ENCODE results near the gene TRABD2B. TPM values are rescaled to one million over a fixed set of nuclear protein-coding genes. Genes with fewer than 3 reads are reported as not detected.

Gene TRABD2B
- total and polyA plus RNA-seq, 2 experiments from 2014 or later = 1.00 to 2.3 TPM

GRCh38 chr1:47948126-47948525, 49.1 kb downstream of the TRABD2B start:
- H3K27me3 ChIP-seq = no peaks in the 10 kb centered on the region
- peak overlapping the region; percentile 63 for H3K4me2 ChIP-seq
- peak overlapping the region; percentile 28 for H2AFZ ChIP-seq
- no peaks in the 10 kb centered on the region for H3K36me3 ChIP-seq (replicated peaks; ENCODE audit: insufficient read depth, low read depth)
- no peaks in the 10 kb centered on the region for H3K9me2 ChIP-seq (replicated peaks; ENCODE audit: insufficient read depth)
- no peaks in the 10 kb centered on the region for H3K9me3 ChIP-seq (ENCODE audit: low read depth)
- peaks cover 6% of the 10 kb centered on the region for H3K4me1 ChIP-seq (ENCODE audit: insufficient read depth)
- H3K4me3 ChIP-seq = no peak overlapping the region
- peak; percentile 74 for DNase-seq (ENCODE audit: low spot score)
- no peaks in the 10 kb centered on the region for H4K20me1 ChIP-seq (ENCODE audit: insufficient read depth, poor library complexity, severe bottlenecking)
- WGBS (ENCODE audit: low lambda C conversion rate, missing lambda C conversion rate) = 54% methylated on average over 5 of the region's 5 CpGs
- peak overlapping the region; percentile 51 for H3K27ac ChIP-seq
- TF ChIP-seq EZH2 (IDR thresholded peaks at IDR 0.05; ENCODE audit: borderline replicate concordance) (no peak), CTCF (IDR thresholded peaks at IDR 0.05; ENCODE audit: poor library complexity) (peak; percentile 52), EZH2phosphoT487 (IDR thresholded peaks at IDR 0.05; ENCODE audit: low read depth, severe bottlenecking, unreplicated experiment) (no peak)
- H3K79me2 ChIP-seq = no peaks in the 10 kb centered on the region

DNA sequence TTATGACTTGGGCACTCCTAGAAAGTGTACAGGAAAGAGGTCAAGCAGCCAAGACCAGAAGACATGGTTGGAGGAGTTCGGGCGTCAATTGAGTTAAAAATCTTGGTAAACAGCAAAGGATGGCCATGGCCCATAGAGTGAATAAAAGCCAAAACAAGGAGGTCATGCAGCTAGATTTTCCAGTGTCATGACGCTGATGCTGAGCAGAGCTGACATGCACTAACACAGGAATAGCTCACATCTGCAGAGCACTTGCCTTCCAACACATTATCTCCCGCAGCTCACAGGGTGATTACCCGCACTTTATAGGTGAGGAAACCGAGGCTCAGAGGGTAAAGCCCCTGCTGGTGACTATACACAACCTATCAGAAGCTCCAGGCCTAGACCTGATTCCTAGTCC, 49.7 kb downstream of the TRABD2B start:
- Histone ChIP-seq H3K4me2 (no peak overlapping the region), H3K4me1 (ENCODE audit: insufficient read depth) (peaks cover 9% of the 10 kb centered on the region), H3K79me2 (no peaks in the 10 kb centered on the region), H3K9me3 (ENCODE audit: low read depth) (no peaks in the 10 kb centered on the region), H2AFZ (no peak overlapping the region), H3K9me2 (replicated peaks; ENCODE audit: insufficient read depth) (no peaks in the 10 kb centered on the region), H3K36me3 (replicated peaks; ENCODE audit: insufficient read depth, low read depth) (no peaks in the 10 kb centered on the region), H3K27me3 (no peaks in the 10 kb centered on the region), H4K20me1 (ENCODE audit: insufficient read depth, poor library complexity, severe bottlenecking) (no peaks in the 10 kb centered on the region), H3K4me3 (no peak overlapping the region), H3K27ac (no peak overlapping the region)
- WGBS (ENCODE audit: low lambda C conversion rate, missing lambda C conversion rate) = 83% methylated on average over 6 of the region's 6 CpGs
- no peak for DNase-seq (ENCODE audit: low spot score)
- TF ChIP-seq CTCF (IDR thresholded peaks at IDR 0.05; ENCODE audit: poor library complexity) (no peak), EZH2phosphoT487 (IDR thresholded peaks at IDR 0.05; ENCODE audit: low read depth, severe bottlenecking, unreplicated experiment) (no peak), EZH2 (IDR thresholded peaks at IDR 0.05; ENCODE audit: borderline replicate concordance) (no peak)

- Histone ChIP-seq H4K20me1 (ENCODE audit: insufficient read depth, poor library complexity, severe bottlenecking) (no peaks in the 10 kb centered on the region), H3K27ac (peak overlapping the region; percentile 13), H3K36me3 (replicated peaks; ENCODE audit: insufficient read depth, low read depth) (no peaks in the 10 kb centered on the region), H3K27me3 (no peaks in the 10 kb centered on the region), H3K79me2 (no peaks in the 10 kb centered on the region), H3K4me3 (no peak overlapping the region), H2AFZ (no peak overlapping the region), H3K9me3 (ENCODE audit: low read depth) (no peaks in the 10 kb centered on the region), H3K4me1 (ENCODE audit: insufficient read depth) (peaks cover 24% of the 10 kb centered on the region), H3K4me2 (no peak overlapping the region), H3K9me2 (replicated peaks; ENCODE audit: insufficient read depth) (no peaks in the 10 kb centered on the region)
- 56% methylated on average over 4 of the region's 4 CpGs for WGBS (ENCODE audit: low lambda C conversion rate, missing lambda C conversion rate)
- no peak for DNase-seq (ENCODE audit: low spot score)
- TF ChIP-seq EZH2phosphoT487 (IDR thresholded peaks at IDR 0.05; ENCODE audit: low read depth, severe bottlenecking, unreplicated experiment) (no peak), EZH2 (IDR thresholded peaks at IDR 0.05; ENCODE audit: borderline replicate concordance) (no peak), CTCF (IDR thresholded peaks at IDR 0.05; ENCODE audit: poor library complexity) (no peak)
These were observed 52.6 kb downstream of the TRABD2B start for GRCh38 chr1:47944561-47944960.

DNA sequence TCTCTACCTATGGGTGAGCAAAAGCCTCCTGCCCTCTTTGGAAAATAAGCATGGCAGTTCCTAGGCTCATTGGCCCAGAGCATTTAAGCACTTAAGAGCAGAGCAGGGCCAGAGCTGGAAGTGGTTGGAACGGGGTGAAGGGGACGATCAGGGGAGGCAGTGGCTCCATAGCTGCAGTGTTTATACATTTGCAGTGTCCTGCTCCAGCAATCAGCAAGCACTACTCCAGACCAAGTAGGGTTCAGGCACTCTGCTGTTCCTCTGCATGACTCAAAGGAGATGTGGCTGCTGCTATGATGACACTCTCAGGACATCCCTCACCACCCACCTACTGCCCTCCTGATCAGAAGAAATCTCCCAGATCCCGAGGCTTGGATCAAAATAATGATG, 55.0 kb downstream of the TRABD2B start:
- peaks cover 24% of the 10 kb centered on the region for H3K4me1 ChIP-seq (ENCODE audit: insufficient read depth)
- H3K9me2 ChIP-seq (replicated peaks; ENCODE audit: insufficient read depth) = no peaks in the 10 kb centered on the region
- no peaks in the 10 kb centered on the region for H4K20me1 ChIP-seq (ENCODE audit: insufficient read depth, poor library complexity, severe bottlenecking)
- H3K79me2 ChIP-seq = no peaks in the 10 kb centered on the region
- no peak for DNase-seq (ENCODE audit: low spot score)
- H3K27ac ChIP-seq = peak overlapping the region; percentile 69
- no peaks in the 10 kb centered on the region for H3K9me3 ChIP-seq (ENCODE audit: low read depth)
- WGBS (ENCODE audit: low lambda C conversion rate, missing lambda C conversion rate) = 64% methylated on average over 3 of the region's 3 CpGs
- no peak overlapping the region for H3K4me3 ChIP-seq
- TF ChIP-seq EZH2 (IDR thresholded peaks at IDR 0.05; ENCODE audit: borderline replicate concordance) (no peak), EZH2phosphoT487 (IDR thresholded peaks at IDR 0.05; ENCODE audit: low read depth, severe bottlenecking, unreplicated experiment) (no peak), CTCF (IDR thresholded peaks at IDR 0.05; ENCODE audit: poor library complexity) (no peak)
- H3K4me2 ChIP-seq = no peak overlapping the region
- no peaks in the 10 kb centered on the region for H3K36me3 ChIP-seq (replicated peaks; ENCODE audit: insufficient read depth, low read depth)
- H2AFZ ChIP-seq = no peak overlapping the region
- no peaks in the 10 kb centered on the region for H3K27me3 ChIP-seq

All from hepatocyte (in vitro differentiated cells).